GM21528 (cell line): ENCODE data around the gene SEC14L1.
A peak's percentile ranks its signal among the peaks of the same experiment; 100 is the strongest.
"Not testable (repeated sequence)": the region's sequence is repeated elsewhere in the genome, so short reads cannot be mapped to it uniquely, and the experiment has no call there.

Source experiments
- ATAC-seq: cut with Tn5 transposase; IDR thresholded peaks from one replicate; pipeline ENCODE4 v1.9.1; 2021; ENCODE audit warnings: mild to moderate bottlenecking, moderate library complexity; ENCODE audit not compliant: unreplicated experiment, low FRiP score

The SEC14L1 gene

DNA sequence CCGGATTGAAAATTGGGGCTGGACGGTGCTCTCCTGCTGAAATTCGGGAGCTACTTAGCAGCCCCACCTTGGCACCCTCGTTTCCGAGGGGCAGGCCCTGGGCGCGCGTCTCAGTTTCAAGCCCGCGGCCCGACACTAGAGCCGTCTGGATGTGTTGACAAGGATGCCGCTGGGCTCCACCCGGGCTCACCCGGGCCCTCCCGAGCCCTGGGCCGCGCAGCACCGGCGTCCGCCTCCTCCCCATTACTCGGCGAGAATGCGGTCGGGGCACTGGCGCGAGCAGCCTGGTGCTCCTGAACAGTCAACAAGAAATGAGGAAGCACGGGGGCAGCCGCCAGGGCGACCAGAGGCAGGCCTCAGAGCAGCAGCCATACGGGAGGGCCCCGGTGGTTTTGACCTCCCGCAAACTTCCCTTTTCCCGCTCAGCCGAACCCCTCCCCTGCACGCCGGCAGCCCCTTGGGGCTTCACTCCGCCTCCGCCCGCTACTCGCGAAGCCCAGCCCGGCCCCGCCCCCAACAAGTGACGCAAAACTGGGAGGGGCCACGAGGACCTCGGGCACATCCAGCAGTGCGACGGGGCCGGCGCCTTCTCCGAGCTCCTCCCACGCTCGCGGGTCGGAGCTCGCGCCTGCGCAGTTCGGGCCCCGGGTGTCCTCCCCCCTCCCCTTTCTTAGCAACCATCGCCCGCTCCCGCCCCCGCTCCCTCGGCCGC, 447 bp upstream of the SEC14L1 start:
- ATAC-seq = peak; percentile 82

DNA sequence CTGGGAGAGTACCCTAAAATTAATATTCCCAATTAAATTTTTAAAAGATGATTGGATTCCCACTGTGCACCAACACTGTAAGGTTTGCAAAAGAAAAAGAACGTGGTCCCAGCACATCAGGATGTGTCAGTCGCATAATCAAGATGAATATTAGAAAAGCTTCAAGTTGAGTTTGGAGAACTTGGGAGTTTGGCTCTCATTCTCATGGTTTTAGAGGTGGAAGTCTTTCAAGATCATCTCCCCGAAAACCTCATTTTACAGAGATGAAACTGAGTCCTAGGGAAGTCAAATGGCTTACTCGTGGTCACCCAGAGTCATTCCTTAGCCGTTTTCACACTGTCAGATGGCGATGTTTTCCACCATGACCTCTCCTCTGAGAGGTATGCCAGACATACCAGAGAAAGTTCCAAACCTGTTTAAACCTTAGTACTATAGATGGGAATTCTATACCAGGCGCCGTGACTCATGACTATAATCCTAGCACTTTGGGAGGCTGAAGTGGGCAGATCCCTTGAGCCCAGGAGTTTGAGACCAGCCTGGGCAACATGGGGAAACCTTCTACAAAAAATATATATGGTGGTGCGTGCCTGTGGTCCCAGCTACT, 1.2 kb downstream of the SEC14L1 start:
- ATAC-seq = no peak

DNA sequence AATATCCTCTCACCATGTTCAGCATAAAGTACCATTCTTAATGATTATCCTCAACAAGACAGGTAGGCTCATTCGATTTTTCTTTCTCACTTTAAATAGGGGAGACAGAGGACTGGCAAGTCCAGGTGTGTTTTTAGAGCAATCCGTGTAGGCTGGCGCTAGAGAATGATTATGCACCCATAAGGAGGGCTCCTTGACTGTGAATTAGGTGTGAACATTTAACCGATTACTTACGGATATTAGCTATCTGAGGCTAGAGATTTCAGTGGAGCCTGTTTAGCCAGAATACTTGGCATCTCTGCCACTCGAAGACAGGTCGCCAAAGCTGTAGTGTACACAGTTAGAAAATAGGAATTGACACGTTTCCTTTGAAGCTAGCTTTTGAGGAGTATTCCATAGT, 1.9 kb downstream of the SEC14L1 start:
- ATAC-seq = no peak

DNA sequence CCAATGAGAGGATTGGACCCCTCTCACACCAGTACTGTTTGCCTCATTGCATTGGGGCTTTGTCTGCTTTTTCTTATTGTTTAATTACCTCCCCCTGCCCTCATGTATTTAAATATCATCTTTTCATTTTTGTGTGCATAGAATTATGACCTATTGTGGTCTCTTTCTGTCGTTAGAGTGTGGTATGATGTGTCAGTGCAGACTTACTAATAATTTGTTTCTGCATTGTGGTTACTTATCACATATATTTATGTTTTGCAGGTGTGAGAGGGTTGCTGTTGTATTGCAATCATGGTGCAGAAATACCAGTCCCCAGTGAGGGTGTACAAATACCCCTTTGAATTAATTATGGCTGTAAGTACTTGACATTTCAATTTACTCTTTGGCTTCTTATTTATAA, 2.5 kb downstream of the SEC14L1 start:
- ATAC-seq = no peak

DNA sequence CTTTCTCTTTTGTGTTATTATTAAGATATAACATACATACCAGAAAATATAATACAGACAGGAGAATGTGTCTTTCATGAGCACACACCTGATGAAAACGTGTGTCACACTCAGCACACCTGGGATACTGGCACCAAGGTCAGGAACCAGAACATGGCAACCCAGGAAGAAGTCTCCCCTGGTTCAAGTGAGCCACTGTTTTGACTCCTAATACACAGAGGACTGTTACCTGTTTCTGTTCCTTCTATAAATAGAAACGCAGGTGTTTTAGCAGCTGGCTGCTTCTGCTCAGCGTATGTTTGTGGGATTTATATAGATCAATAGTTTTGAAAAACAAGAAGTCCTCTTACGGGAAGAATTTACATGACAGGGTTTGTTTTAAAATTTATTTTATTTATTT, 3.5 kb downstream of the SEC14L1 start:
- ATAC-seq = no peak

DNA sequence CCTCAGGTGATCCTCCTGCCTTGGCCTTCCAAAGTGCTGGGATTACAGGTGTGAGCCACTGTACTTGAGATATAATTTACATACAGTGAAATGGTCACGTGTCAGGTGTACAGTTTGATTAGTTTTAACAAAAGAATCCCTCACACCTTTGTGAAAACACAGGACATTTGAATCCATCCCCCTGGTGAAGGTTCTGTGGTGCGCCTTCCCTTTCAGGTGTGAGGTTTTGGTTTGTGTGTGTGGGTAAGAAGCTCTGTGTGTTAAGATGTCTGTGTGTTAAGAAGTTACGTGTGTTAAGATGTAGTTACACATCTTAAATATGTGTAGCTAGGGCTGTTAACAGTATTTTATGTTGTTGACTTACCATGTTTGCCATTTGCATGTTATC, 4.4 kb downstream of the SEC14L1 start:
- no peak for ATAC-seq

DNA sequence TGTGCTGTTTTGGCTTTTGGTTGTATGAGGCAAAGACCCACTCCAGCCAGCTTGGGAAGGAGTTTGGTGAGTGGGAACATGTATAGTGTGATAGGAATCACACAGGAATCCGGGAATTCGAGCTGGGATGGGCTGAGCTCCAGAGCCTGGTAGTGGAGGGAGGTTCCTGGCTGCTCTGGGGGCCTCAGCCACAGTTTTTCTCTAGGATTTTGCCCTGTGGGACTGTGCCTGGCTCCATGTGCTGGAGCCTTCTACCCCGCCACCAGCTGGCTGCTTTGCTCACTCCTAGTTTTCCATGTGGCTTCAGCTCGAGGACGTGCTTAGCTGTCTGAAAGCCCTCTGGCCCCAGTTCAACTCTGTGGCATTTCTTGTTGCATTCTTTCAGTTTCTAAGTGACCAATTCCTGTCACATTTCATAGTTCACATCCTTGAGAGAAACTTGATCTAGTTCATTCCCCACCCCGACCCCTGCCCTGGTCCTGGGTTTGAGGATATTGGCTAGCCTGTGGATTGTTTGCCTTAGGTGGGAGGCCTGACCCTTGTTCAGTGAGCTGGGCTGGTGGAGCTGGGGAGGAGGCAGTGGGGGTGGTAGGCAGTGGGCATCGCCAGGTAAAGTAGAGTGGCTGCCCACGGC, 5.0 kb downstream of the SEC14L1 start:
- no peak for ATAC-seq

DNA sequence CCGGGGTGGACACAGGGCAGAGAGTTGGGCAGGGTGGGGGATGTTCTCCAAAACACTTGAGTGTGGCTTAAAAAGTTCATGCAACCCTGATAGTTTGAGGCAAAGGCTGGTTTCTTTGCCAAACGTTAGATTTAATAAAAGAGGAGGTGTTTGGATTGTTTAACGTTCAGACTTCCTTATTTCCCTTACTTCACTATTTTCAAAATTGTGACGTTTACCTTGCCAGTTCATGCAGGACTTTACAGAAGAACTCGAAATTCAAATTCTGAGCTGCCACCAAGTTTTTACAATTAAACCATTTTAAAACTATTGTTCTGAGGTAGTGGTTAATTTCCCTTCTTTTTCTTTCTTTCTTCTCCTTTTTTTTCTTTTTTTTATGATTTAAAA, 5.5 kb downstream of the SEC14L1 start:
- no peak for ATAC-seq

DNA sequence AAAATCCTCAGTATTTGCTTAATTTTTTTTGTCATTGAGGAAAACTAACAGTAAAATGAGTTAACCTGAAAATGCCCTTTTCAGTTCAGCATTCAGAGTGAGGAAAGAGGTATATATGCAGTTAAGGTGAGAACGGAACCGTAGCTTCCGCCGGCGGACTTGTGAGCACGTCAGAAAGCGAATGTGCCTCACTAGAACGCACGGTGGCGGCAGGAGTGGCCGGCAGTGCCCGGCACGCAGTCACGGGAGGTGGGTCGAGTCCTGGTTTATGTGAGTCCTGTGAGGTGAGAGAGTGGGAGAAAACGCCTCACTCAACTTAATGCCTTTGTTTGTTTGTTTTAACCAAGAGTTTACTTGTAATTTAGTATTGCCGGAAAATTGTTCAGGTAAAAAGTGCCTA, 6.1 kb downstream of the SEC14L1 start:
- ATAC-seq = no peak

DNA sequence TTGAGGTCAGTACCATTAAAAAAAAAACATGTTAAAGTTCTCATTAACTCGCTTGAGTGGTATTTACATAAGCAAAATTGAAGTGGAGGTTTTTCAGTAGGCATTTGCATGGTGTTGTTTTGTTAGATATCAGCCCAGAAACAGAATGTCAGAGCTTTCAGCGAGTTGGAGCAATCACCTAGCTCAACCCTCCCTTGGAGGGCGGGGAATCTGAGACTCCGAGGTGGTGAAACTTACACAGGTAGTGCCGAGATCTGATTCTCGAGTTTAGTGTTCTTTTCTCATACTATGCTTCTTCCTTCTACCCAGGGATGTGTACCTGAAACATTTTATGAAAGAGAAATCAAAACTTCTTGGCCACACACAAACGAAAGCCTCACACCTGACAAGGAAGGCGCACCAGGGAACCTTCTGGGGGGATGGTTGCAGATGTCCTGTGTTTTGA, 6.6 kb downstream of the SEC14L1 start:
- ATAC-seq = peak; percentile 37

DNA sequence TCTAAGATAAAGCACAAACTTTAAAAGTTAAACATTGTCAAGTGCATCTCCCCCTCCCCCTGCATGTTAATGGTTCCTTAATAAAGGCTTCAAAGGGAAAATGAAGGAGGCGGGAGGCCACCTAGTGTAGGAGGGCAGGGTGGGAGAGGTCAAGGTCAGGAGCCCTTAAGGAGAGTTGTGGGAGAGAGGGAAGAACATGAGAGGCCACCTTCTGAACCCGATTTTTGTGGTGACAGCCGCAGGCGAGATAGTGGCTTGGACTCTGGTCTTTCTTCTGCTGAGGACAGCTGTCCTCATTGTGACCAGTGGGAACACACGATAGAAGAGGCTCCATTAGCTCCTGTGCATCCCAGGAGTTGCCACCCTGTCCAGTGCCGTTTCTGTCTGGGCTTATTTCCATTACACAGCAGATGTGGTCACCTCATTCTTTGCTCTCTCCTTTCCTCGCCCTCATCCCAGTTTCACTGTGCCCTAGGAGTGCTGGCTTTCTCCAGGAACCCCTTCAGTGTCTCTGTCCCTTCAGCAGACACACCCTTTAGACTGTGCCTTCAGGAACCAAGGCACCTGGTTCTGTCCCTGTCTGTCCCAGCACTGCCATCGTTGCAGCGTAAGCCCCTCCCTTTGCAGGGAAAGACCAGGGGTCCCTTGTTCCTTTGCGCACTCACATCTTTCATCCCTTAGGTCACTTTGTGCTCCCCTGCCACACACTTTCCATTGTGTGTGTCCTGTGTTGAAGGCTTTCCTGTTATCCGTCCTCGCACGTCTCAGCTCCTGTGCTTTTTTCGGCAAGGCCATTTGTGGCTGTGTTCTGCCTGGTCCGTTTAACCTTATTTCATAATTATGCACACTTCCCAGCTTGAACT, 7.5 kb downstream of the SEC14L1 start:
- ATAC-seq = no peak

DNA sequence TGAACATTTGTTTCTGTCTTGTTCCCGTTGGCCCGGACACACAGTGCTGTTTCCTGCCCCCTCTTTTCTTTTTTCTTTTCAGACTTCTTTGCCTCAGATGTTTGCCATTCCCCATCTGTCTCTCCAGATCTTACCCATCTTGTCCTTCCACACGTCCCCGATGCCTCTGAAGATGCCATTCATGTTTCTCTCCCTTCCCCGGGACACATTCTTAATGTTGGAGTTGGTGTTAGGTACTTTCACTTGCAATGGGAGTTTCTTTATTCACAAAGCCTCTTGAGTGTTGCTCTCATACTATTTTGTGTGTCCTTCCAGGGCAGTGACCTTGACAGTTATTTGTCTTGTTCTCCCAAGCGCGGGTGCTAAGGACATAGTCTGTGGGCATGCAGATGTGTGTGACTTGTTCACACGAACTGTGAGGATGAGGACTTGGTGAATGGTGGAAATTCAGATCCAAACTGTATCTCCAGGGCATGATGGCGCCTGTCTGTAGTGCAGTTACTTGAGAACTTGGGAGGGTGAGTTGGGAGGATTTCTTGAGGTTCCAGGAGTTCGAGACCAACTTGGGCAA, 8.3 kb downstream of the SEC14L1 start:
- ATAC-seq = no peak

DNA sequence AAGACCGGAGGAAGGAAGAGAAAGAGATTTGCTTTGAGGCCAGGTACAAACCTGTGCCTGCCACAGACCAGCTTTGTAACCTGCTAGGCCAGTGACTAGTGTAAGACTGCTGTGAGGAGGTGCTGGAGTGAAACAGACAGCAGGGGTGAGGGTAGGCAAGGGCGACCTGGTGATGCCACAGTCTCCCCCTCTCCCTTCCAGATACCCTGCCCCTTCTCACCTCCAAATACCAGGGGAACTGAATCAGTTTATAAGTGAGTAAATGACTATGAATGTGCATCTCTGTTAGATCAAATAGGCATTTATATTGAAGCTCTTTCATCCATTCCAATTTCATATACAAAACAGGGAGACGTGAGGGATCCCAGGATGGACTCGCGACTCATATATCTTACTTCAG, 9.4 kb downstream of the SEC14L1 start:
- ATAC-seq = no peak

DNA sequence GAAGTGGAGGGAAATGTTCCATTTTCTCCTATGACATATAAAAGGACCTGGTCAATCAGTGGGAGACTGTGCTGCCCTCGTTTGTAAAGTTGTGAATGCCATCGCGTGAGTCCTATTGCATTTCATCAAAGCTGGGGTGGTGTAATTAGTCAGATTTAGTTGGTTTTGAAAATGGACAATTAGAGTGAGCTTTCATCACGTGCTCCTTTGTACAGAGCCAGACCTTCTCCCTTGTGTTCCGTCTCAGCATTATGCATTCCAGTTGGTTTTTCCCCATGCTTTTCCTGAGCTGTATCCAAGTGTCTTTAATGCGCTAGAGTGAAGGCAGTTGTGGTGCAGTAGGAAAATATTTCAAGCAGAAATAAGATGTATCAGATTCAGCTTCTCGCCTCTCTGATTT, 10.4 kb downstream of the SEC14L1 start:
- ATAC-seq = no peak

DNA sequence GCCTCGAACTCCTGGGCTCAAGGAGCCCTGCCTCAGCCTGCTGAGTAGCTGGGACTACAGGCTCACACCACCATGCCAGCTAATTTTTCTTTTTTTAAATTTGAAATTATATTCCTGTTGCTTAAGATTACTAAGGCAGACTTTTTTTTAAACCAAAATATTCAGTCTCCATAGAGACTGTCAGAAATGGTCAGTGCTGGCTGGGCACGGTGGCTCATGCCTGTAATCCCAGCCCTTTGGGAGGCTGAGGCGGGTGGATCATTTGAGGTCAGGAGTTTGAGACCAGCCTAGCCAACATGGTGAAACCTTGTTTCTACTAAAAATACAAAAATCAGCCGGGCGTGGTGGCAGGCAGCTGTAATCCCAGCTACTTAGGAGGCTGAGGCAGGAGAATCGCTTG, 11.3 kb downstream of the SEC14L1 start:
- ATAC-seq = not testable (repeated sequence)

DNA sequence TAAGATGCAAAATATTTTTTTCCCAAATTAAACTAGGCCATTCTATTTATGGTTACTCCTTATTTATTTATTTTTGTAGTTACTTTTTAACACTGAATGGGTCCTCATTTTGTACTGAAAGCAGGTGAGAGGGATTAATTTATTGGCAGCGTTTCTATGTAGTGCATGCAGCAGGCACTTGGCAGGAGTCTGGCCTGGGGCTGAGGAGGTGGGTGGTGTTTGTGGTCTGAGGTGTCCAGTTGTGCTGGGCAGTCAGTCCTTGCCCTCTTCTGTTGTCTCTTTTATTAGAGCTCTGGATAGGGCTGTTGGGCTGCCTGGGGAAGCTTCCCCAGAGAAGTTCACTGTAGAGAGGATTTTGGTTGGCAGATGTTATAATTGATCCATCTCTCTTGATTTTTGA, 12.7 kb downstream of the SEC14L1 start:
- no peak for ATAC-seq

DNA sequence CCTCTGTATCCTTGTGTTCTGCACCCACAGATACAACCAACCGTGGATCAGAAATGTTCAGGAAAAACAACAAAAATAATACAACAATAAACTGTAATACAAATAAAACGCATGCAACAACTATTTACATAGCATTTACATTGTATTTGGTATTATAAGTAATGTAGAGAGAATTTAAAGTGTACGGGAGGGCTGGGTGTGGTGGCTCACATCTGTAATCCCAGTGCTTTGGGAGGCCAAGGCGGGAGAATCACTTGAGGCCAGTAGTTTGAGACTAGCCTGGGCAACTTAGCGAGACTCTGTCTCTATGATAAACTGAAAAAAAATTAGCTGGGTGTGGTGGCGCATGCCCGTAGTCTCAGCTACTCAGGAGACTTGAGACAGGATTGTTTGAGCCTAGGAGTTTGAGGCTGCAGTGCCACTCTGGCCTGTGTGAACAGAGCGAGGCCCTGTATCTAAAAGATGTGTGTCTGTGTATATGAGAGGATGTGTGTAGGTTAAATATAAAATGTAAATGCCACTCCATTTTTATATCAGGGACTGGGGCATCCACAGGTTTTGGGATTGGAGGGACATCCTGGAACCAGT, 13.3 kb downstream of the SEC14L1 start:
- no peak for ATAC-seq

DNA sequence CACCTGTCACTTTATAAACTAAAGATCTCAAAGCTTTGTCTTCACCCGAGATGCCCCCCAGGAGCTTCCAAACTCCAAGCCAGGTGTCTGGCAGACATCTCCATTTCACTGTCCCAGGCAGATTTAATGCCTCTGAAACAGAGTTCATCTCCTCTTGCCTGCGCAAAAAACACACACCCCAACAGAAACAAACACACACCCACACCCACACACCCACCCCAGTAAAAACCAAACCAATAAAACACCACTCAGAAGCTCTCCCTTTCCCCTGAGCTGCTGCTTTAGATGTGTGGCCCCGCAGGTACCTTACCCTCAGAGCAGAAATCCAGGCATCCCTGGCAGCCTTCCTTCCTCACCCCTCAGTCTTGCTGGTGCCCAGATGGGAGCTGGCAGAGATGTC, 14.4 kb downstream of the SEC14L1 start:
- ATAC-seq = no peak

DNA sequence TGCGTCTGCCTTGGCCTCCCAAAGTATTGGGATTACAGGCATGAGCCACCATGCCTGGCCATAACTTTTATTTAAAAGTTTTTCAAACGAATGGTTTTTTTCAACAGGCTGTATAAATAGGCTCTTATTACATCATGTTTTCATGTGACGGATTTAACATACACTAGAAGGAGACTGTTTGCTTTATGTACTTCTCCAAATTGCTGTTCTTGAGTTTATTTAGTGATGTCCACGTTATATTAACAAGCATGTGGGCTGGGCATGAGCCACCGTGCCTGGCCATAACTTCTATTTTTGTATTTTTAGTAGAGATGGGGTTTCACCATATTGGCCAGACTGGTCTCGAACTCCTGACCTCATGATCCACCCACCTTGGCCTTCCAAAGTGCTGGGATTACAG, 17.0 kb downstream of the SEC14L1 start:
- not testable (repeated sequence) for ATAC-seq

DNA sequence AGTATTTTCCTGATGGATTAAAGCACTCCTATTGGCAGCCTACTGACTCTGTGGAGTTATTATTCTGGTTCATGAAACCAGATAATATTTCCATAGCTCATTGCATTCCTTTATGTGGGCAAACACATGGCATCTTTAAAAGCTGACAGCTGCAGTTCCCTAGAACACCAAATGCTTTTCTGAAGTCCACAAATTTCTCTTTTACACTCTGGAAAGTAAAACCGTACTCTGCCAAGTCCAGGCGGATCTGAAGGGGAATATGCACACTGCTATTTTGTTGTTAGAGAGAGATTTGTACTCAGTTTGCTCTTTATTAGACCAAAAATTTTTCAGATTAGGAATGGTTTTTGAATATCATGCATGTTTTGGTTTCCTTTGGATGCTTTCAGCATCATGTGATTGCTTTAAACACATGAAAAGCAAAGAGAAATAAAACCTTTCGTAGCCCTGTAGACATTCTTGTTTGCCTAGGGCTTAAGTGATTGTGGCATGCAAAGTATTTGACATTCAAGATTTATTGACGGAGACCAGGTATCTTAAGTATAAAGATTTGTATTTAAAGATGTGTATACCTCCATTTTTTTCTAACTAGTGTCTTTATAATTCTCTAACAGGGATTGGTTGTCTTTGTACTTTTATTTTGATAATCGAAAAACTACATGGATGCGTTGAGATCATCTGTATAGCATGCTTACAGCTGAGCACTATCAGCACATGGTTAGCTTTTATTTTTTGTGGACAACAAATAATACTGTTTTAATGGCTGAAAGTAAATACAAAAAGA, 19.5 kb downstream of the SEC14L1 start:
- no peak for ATAC-seq
